CD4-positive, alpha-beta T cell (primary cell): ENCODE measurements around the gene TIGIT. TPM values are rescaled to one million over a fixed set of nuclear protein-coding genes. Genes with fewer than 3 reads are reported as not detected.

Experiments used
- ATAC-seq: fragments of 200-7000 bp; cut with Tn5 transposase; one replicate; pipeline ENCODE4 v1.10.0; 2022; ENCODE audit warnings: mild to moderate bottlenecking; ENCODE audit not compliant: poor library complexity
- CTCF ChIA-PET: fragments of 350-600 bp; sonication (Branson Sonifier 250); formaldehyde crosslinking; loops from one replicate; lab custom pipeline; 2021; ENCODE audit warnings: antibody characterized with exemption, inconsistent platforms; lab: Charles Lee
- POLR2A ChIA-PET: fragments of 350-600 bp; sonication (Branson Sonifier 250); formaldehyde crosslinking; loops from one replicate; lab custom pipeline; 2021; ENCODE audit warnings: antibody characterized with exemption, inconsistent platforms; lab: Charles Lee
- DNase-seq, 14 experiments: peaks; one replicate each; pipeline ENCODE4 v3.0.0-alpha.2; 2013 to 2020; ENCODE audit warnings: mixed read lengths in 2 of 14
- H3K27ac ChIP-seq, 2 donors: one replicate each; pipeline versions ENCODE4 v1.5.1 to v1.7.0; 2013; ENCODE audit warnings: low read length in 2 of 2, low read depth in 1 of 2, mild to moderate bottlenecking in 1 of 2
- H3K27me3 ChIP-seq, 2 experiments: 1 replicate in 1 of 2; 2 replicates in 1 of 2; pipeline versions ENCODE4 v1.6.1 to v1.7.0; 2013; ENCODE audit warnings: low read length in 2 of 2, control low read depth in 1 of 2, mild to moderate bottlenecking in 1 of 2, moderate library complexity in 1 of 2; ENCODE audit not compliant: insufficient read depth in 2 of 2, control insufficient read depth in 1 of 2
- H3K36me3 ChIP-seq: one replicate; pipeline ENCODE4 v1.6.1; 2013; ENCODE audit warnings: low read length, control low read depth; ENCODE audit not compliant: insufficient read depth
- H3K4me1 ChIP-seq: one replicate; pipeline ENCODE4 v1.6.1; 2013; ENCODE audit warnings: low read length, control low read depth; ENCODE audit not compliant: insufficient read depth
- H3K4me3 ChIP-seq: one replicate; pipeline ENCODE4 v1.5.1; 2013; ENCODE audit warnings: mild to moderate bottlenecking, low read length, moderate library complexity
- H3K9me3 ChIP-seq, 2 experiments: 1 replicate in 1 of 2; 2 replicates in 1 of 2; pipeline versions ENCODE4 v1.6.1 to v1.7.0; 2013; ENCODE audit warnings: low read length in 2 of 2, mild to moderate bottlenecking in 2 of 2, control low read depth in 1 of 2, moderate library complexity in 1 of 2; ENCODE audit not compliant: control insufficient read depth in 1 of 2, insufficient read depth in 1 of 2
- H3K27ac Mint-ChIP-seq: one replicate; pipeline ENCODE4 v1.8.0; 2020; ENCODE audit warnings: mixed read lengths
- H3K27me3 Mint-ChIP-seq: one replicate; pipeline ENCODE4 v1.8.0; 2021; ENCODE audit warnings: mixed read lengths
- H3K36me3 Mint-ChIP-seq: one replicate; pipeline ENCODE4 v1.8.0; 2021; ENCODE audit warnings: low read depth, mixed read lengths
- H3K4me1 Mint-ChIP-seq: one replicate; pipeline ENCODE4 v1.8.0; 2021; ENCODE audit warnings: low read depth, mixed read lengths
- H3K4me3 Mint-ChIP-seq: one replicate; pipeline ENCODE4 v1.8.0; 2020; ENCODE audit warnings: mild to moderate bottlenecking, mixed read lengths
- H3K9me3 Mint-ChIP-seq: one replicate; pipeline ENCODE4 v1.8.0; 2020; ENCODE audit warnings: mixed read lengths
- CTCF ChIP-seq: fragments of 200-600 bp; IDR thresholded peaks from one replicate; pipeline ENCODE4 v1.8.0; 2022; ENCODE audit warnings: antibody characterized with exemption, mild to moderate bottlenecking
- intact Hi-C, 2 experiments: fragments of 100-400 bp; cut with DNase I in 1 of 2; cut with micrococcal nuclease in 1 of 2; formaldehyde crosslinking; loops; one replicate each; pipeline versions ENCODE4 v1.15.1 to v1.9.0; 2023 to 2025; cut with DNase I, micrococcal nuclease
- total RNA-seq, 174 experiments: library from RNA in 2 of 174; stranded (reverse) in 2 of 174; gene quantifications; one replicate each; pipeline ENCODE4 v1.2.3 and lab custom pipeline; 2021 to 2026

TIGIT gene
- total RNA-seq, 2 experiments from 2014 or later, result 3.5 to 4.2 TPM

GRCh38 chr3:114351822-114352145, 58.0 kb downstream of the TIGIT start:
- Mint-ChIP-seq H3K9me3 (no peaks in the 10 kb centered on the region), H3K27ac (no peak overlapping the region), H3K4me3 (no peak overlapping the region), H3K4me1 (no peaks in the 10 kb centered on the region), H3K27me3 (no peaks in the 10 kb centered on the region), H3K36me3 (peaks cover 63% of the 10 kb centered on the region)
- ATAC-seq (no peak), DNase-seq (no peak)
- no peaks in the 10 kb centered on the region for H3K27me3 ChIP-seq
- no peak overlapping the region for H3K4me3 ChIP-seq
- intact Hi-C loops, result no loop called here
- H3K9me3 ChIP-seq, result peaks cover 0 to 6% of the 10 kb centered on the region in 2 experiments
- POLR2A ChIA-PET, result no interaction called here
- CTCF ChIA-PET, result no interaction called here
- H3K27ac ChIP-seq, result no peak overlapping the region
- no peaks in the 10 kb centered on the region for H3K4me1 ChIP-seq
- peaks cover 27% of the 10 kb centered on the region for H3K36me3 ChIP-seq
- TF ChIP-seq CTCF, result no peak

GRCh38 chr3:114355653-114356052, 61.8 kb downstream of the TIGIT start:
- DNase-seq, result no peak
- POLR2A ChIA-PET, result no interaction called here
- peaks cover 0 to 6% of the 10 kb centered on the region in 2 experiments for H3K9me3 ChIP-seq
- no peaks in the 10 kb centered on the region for H3K4me1 Mint-ChIP-seq
- peaks cover 30% of the 10 kb centered on the region for H3K36me3 Mint-ChIP-seq
- H3K4me3 ChIP-seq, result no peak overlapping the region
- H3K4me1 ChIP-seq, result no peaks in the 10 kb centered on the region
- H3K27me3 Mint-ChIP-seq, result no peaks in the 10 kb centered on the region
- H3K27ac Mint-ChIP-seq, result no peak overlapping the region
- no peak for ATAC-seq
- H3K36me3 ChIP-seq, result peaks cover 9% of the 10 kb centered on the region
- CTCF ChIA-PET, result no interaction called here
- no peak overlapping the region for H3K27ac ChIP-seq
- intact Hi-C loops, result no loop called here
- H3K27me3 ChIP-seq, result no peaks in the 10 kb centered on the region
- H3K4me3 Mint-ChIP-seq, result no peak overlapping the region
- no peaks in the 10 kb centered on the region for H3K9me3 Mint-ChIP-seq
- no peak for TF ChIP-seq CTCF

GRCh38 chr3:114356066-114356465, 62.2 kb downstream of the TIGIT start:
- Mint-ChIP-seq H3K27me3 (no peaks in the 10 kb centered on the region), H3K4me3 (no peak overlapping the region), H3K9me3 (no peaks in the 10 kb centered on the region), H3K27ac (no peak overlapping the region), H3K4me1 (no peaks in the 10 kb centered on the region), H3K36me3 (peaks cover 26% of the 10 kb centered on the region)
- DNase-seq (no peak), ATAC-seq (no peak)
- TF ChIP-seq CTCF, result no peak
- Histone ChIP-seq H3K27ac (no peak overlapping the region), H3K4me3 (no peak overlapping the region), H3K27me3 (no peaks in the 10 kb centered on the region), H3K9me3 (peaks cover 0 to 5% of the 10 kb centered on the region in 2 experiments), H3K36me3 (peaks cover 6% of the 10 kb centered on the region), H3K4me1 (no peaks in the 10 kb centered on the region)
- ChIA-PET POLR2A (no interaction called here), CTCF (no interaction called here)
- intact Hi-C loops, result no loop called here
